Tibial artery (tissue), 4 donors: ENCODE data around the gene SORCS3.

Source experiments
- DNase-seq, 2 donors: peaks; one replicate each; pipeline ENCODE4 v3.0.0-alpha.2; 2019
- H3K27ac ChIP-seq, 2 donors: fragments of 200-600 bp; sonication (generic) in 1 of 2; 1 replicate in 1 of 2; 2 replicates in 1 of 2; pipeline ENCODE4 v1.5.1; 2018 to 2019; ENCODE audit warnings: mild to moderate bottlenecking in 1 of 2
- H3K27me3 ChIP-seq, 2 donors: fragments of 200-600 bp; sonication (generic) in 1 of 2; one replicate each; pipeline versions ENCODE4 v1.5.1 to v1.6.0; 2016 to 2019
- H3K36me3 ChIP-seq, 3 donors: fragments of 200-600 bp; sonication (generic) in 2 of 3; one replicate each; pipeline ENCODE4 v1.5.1; 2016 to 2019; ENCODE audit warnings: mild to moderate bottlenecking in 2 of 3
- H3K4me1 ChIP-seq, 4 donors: fragments of 200-600 bp; sonication (generic) in 2 of 4; 1 replicate in 3 of 4; 2 replicates in 1 of 4; pipeline ENCODE4 v1.5.1; 2016 to 2019
- H3K4me3 ChIP-seq, 2 donors: fragments of 200-600 bp; sonication (generic) in 1 of 2; 1 replicate in 1 of 2; 2 replicates in 1 of 2; pipeline ENCODE4 v1.5.1; 2018 to 2019; ENCODE audit warnings: mild to moderate bottlenecking in 2 of 2
- H3K9me3 ChIP-seq, 3 donors: fragments of 200-600 bp; sonication (generic) in 1 of 3; one replicate each; pipeline ENCODE4 v1.5.1; 2016 to 2019
- intact Hi-C: fragments of 100-400 bp; cut with DNase I; formaldehyde crosslinking; loops from one replicate; pipeline ENCODE4 v1.15.0; 2023; ENCODE audit warnings: low total_unique reads
- TF ChIP-seq, protein P1 (sequence below), 2 experiments: fragments of 200-600 bp in 1 of 2; fragments of 450-650 bp in 1 of 2; IDR thresholded peaks; one replicate each; pipeline ENCODE4 v1.5.1; 2017 to 2019; ENCODE audit warnings: antibody characterized with exemption in 2 of 2, mild to moderate bottlenecking in 1 of 2, moderate library complexity in 1 of 2

SORCS3 gene

GRCh38 chr10:105195831-105196230, 554.7 kb downstream of the SORCS3 start:
- Histone ChIP-seq H3K27ac (no peak overlapping the region), H3K4me1 (no peaks in the 10 kb centered on the region), H3K4me3 (no peak overlapping the region), H3K36me3 (no peaks in the 10 kb centered on the region), H3K9me3 (no peaks in the 10 kb centered on the region), H3K27me3 (no peaks in the 10 kb centered on the region)
- TF ChIP-seq, protein P1, sequence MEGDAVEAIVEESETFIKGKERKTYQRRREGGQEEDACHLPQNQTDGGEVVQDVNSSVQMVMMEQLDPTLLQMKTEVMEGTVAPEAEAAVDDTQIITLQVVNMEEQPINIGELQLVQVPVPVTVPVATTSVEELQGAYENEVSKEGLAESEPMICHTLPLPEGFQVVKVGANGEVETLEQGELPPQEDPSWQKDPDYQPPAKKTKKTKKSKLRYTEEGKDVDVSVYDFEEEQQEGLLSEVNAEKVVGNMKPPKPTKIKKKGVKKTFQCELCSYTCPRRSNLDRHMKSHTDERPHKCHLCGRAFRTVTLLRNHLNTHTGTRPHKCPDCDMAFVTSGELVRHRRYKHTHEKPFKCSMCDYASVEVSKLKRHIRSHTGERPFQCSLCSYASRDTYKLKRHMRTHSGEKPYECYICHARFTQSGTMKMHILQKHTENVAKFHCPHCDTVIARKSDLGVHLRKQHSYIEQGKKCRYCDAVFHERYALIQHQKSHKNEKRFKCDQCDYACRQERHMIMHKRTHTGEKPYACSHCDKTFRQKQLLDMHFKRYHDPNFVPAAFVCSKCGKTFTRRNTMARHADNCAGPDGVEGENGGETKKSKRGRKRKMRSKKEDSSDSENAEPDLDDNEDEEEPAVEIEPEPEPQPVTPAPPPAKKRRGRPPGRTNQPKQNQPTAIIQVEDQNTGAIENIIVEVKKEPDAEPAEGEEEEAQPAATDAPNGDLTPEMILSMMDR (IDR thresholded peaks at IDR 0.05): no peak
- intact Hi-C loops: no loop called here
- no peak for DNase-seq

- intact Hi-C loops: no loop called here
- Histone ChIP-seq H3K27me3 (no peaks in the 10 kb centered on the region), H3K36me3 (no peaks in the 10 kb centered on the region), H3K27ac (no peak overlapping the region), H3K4me1 (no peaks in the 10 kb centered on the region), H3K9me3 (no peaks in the 10 kb centered on the region), H3K4me3 (no peak overlapping the region)
- DNase-seq: no peak
- TF ChIP-seq, protein P1 (IDR thresholded peaks at IDR 0.05): no peak
Measured at GRCh38 chr10:105197598-105198364, 556.7 kb downstream of the SORCS3 start.

GRCh38 chr10:105206616-105207015, 565.5 kb downstream of the SORCS3 start:
- Histone ChIP-seq H3K4me3 (no peak overlapping the region), H3K4me1 (no peaks in the 10 kb centered on the region), H3K27ac (no peak overlapping the region), H3K27me3 (no peaks in the 10 kb centered on the region), H3K36me3 (no peaks in the 10 kb centered on the region), H3K9me3 (no peaks in the 10 kb centered on the region)
- no peak for DNase-seq
- TF ChIP-seq, protein P1 (IDR thresholded peaks at IDR 0.05): no peak
- intact Hi-C loops: no loop called here

DNA sequence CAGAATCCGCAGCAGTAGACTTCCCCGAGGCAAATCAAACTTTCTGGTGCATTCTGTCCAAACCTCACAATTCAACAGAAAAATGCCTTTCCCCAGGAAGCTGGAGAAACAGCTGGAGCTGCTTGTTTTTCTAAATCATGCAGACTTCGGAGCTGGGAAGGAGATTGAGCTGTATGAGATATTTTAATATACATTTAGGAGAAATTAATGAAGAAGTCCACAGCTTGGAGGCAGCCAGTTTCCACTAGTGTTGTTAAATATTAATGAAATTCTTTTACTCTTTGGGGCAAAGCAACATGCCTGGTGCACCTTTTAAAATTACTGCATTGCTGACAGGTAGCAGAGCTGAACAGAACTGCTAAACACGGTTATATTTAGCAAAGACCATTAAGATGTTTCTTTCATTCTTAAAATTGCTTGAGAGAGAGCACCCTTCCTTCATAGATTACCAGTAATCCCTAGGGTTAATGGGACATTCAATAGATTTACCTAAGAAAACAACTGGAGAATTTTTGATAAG, 566.4 kb downstream of the SORCS3 start:
- Histone ChIP-seq H3K27ac (no peak overlapping the region), H3K4me1 (no peaks in the 10 kb centered on the region), H3K27me3 (no peaks in the 10 kb centered on the region), H3K36me3 (no peaks in the 10 kb centered on the region), H3K9me3 (no peaks in the 10 kb centered on the region), H3K4me3 (no peak overlapping the region)
- TF ChIP-seq, protein P1 (IDR thresholded peaks at IDR 0.05): no peak
- intact Hi-C loops: no loop called here
- DNase-seq: no peak

GRCh38 chr10:105210546-105210945, 569.5 kb downstream of the SORCS3 start:
- no peak for DNase-seq
- TF ChIP-seq, protein P1 (IDR thresholded peaks at IDR 0.05): no peak
- intact Hi-C loops: no loop called here
- no peaks in the 10 kb centered on the region for H3K4me1 ChIP-seq
- no peak overlapping the region for H3K27ac ChIP-seq
- H3K9me3 ChIP-seq: no peaks in the 10 kb centered on the region
- no peaks in the 10 kb centered on the region for H3K36me3 ChIP-seq
- no peaks in the 10 kb centered on the region for H3K27me3 ChIP-seq
- H3K4me3 ChIP-seq: no peak overlapping the region
